Pancreas (tissue), 10 donors: ENCODE data around the gene MYOM3. TPM values are rescaled to one million over a fixed set of nuclear protein-coding genes. Genes with fewer than 3 reads are reported as not detected.
"Not testable (repeated sequence)": the region's sequence is repeated elsewhere in the genome, so short reads cannot be mapped to it uniquely, and the experiment has no call there.

Experiments
- ATAC-seq, 4 donors: fragments of 200-7000 bp; cut with Tn5 transposase; one replicate each; pipeline versions ENCODE4 v1.8.0 to v1.9.1; 2020; ENCODE audit warnings: mild to moderate bottlenecking in 4 of 4, moderate library complexity in 4 of 4
- DNase-seq, 6 donors: peaks; one replicate each; pipeline ENCODE4 v3.0.0-alpha.2; 2020
- FAIRE-seq: peaks from 2 replicates; lab custom pipeline; 2012; peaks lifted over from hg19 to GRCh38; lab: Jason Lieb, UNC
- H3K27ac ChIP-seq, 4 donors: fragments of 200-600 bp; sonication (generic); 1 replicate in 3 of 4; 2 replicates in 1 of 4; pipeline versions ENCODE4 v1.5.0 to v1.8.0; 2020
- H3K27me3 ChIP-seq, 4 donors: fragments of 200-600 bp; one replicate each; pipeline ENCODE4 v1.8.0; 2021
- H3K36me3 ChIP-seq, 3 donors: fragments of 200-600 bp; sonication (generic) in 1 of 3; one replicate each; pipeline versions ENCODE4 v1.5.0 to v1.8.0; 2020 to 2021
- H3K4me1 ChIP-seq, 3 donors: fragments of 200-600 bp; one replicate each; pipeline ENCODE4 v1.8.0; 2021
- H3K4me3 ChIP-seq, 4 donors: fragments of 200-600 bp; sonication (generic) in 2 of 4; one replicate each; pipeline versions ENCODE4 v1.5.0 to v1.8.0; 2020 to 2021
- H3K9me3 ChIP-seq, 4 donors: fragments of 200-600 bp; one replicate each; pipeline ENCODE4 v1.8.0; 2021
- CTCF ChIP-seq, 4 donors: fragments of 200-600 bp; sonication (generic) in 3 of 4; IDR thresholded peaks; one replicate each; pipeline versions ENCODE4 v1.5.0 to v1.8.0; 2021; ENCODE audit warnings: antibody characterized with exemption in 4 of 4
- WGBS, 2 donors: extraction: QIAGEN DNeasy Blood & Tissue Kit; methylation state at CpG; one replicate each; pipeline ENCODE4 v1.1.7; 2013; 5-methylcytosine and 5-hydroxymethylcytosine counted together
- intact Hi-C, 3 donors: fragments of 100-400 bp; cut with DNase I; formaldehyde crosslinking; loops; one replicate each; pipeline versions ENCODE4 v1.11.1 to v1.14.2; 2022
- polyA plus RNA-seq, 2 donors: library from polyadenylated mRNA; stranded (reverse); fragments of 200-250 nt; gene quantifications; one replicate each; pipeline ENCODE4 v1.2.3, GENCODE V29; 2013
- total RNA-seq, 6 donors: library from RNA; stranded (reverse); fragmentation: NEBNext Ultra II Directional in 4 of 6; extraction: Animal tissue kit (Norgen Biotek cat#: 25700) in 4 of 6; gene quantifications; one replicate each; pipeline versions ENCODE4 v1.2.1 to v1.2.4, GENCODE V29; 2021 to 2023
- donor health status: healthy with polysubstance abuse.
- donor health status: DM: no; HTN: no; CAD: no; lungs with moderate emphysema.
- donor health status: DM: no; HTN: no; CAD: no.
- donor health status: control.
- donor health status: control.
- donor health status: Bipolar disorder and iron deficiency.
- donor health status: DM: yes; HTN: yes; CAD: no.
- donor health status: DM: no; HTN: no; CAD: no.
- donor health status: DM: no; HTN: no; CAD: no.
- donor health status: DM: yes; HTN: yes; CAD: no.

MYOM3 gene
- total and polyA plus RNA-seq, 8 donors: 0.38 to 1.7 (median 0.79) TPM

- H3K27ac ChIP-seq: no peak overlapping the region
- H3K4me3 ChIP-seq: no peak overlapping the region
- FAIRE-seq (no peak), ATAC-seq (no peak), DNase-seq (no peak)
- no peaks in the 10 kb centered on the region for H3K36me3 ChIP-seq
- intact Hi-C loops: no loop called here
- TF ChIP-seq CTCF (IDR thresholded peaks at IDR 0.05): no peak
- H3K4me1 ChIP-seq: no peaks in the 10 kb centered on the region
- no peaks in the 10 kb centered on the region for H3K27me3 ChIP-seq
- 73 to 74% methylated on average over 7 of the region's 7 CpGs for WGBS, 2 donors
- no peaks in the 10 kb centered on the region for H3K9me3 ChIP-seq
Observed at GRCh38 chr1:24051206-24051945, 60.6 kb downstream of the MYOM3 start.

GRCh38 chr1:24049733-24050132 lies 62.2 kb downstream of the MYOM3 start:
- no peak for ATAC-seq
- intact Hi-C loops: no loop called here
- WGBS, 2 donors: 92% methylated on average over 7 of the region's 7 CpGs
- DNase-seq: no peak
- H3K9me3 ChIP-seq: no peaks in the 10 kb centered on the region
- H3K36me3 ChIP-seq: no peaks in the 10 kb centered on the region
- no peak for TF ChIP-seq CTCF (IDR thresholded peaks at IDR 0.05)
- no peak overlapping the region for H3K27ac ChIP-seq
- H3K4me3 ChIP-seq: no peak overlapping the region
- no peaks in the 10 kb centered on the region for H3K27me3 ChIP-seq
- no peak for FAIRE-seq
- H3K4me1 ChIP-seq: no peaks in the 10 kb centered on the region

GRCh38 chr1:24048894-24049293 lies 63.0 kb downstream of the MYOM3 start:
- H3K9me3 ChIP-seq, ATAC-seq, H3K4me3 ChIP-seq, H3K27ac ChIP-seq, FAIRE-seq, H3K36me3 ChIP-seq, H3K27me3 ChIP-seq, intact Hi-C loops, DNase-seq, H3K4me1 ChIP-seq: not testable (repeated sequence)
- WGBS, 2 donors: 80 to 91% methylated on average over 4 of the region's 4 CpGs

GRCh38 chr1:24048205-24048869 lies 63.6 kb downstream of the MYOM3 start:
- intact Hi-C loops: no loop called here
- H3K27ac ChIP-seq: no peak overlapping the region
- no peaks in the 10 kb centered on the region for H3K27me3 ChIP-seq
- H3K36me3 ChIP-seq: no peaks in the 10 kb centered on the region
- H3K4me1 ChIP-seq: no peaks in the 10 kb centered on the region
- FAIRE-seq (no peak), DNase-seq (peak in 1 of 6 donors; percentile 3), ATAC-seq (no peak)
- TF ChIP-seq CTCF (IDR thresholded peaks at IDR 0.05): no peak
- no peak overlapping the region for H3K4me3 ChIP-seq
- H3K9me3 ChIP-seq: no peaks in the 10 kb centered on the region
- 90 to 95% methylated on average over 6 of the region's 6 CpGs for WGBS, 2 donors

GRCh38 chr1:24047110-24047477 lies 64.8 kb downstream of the MYOM3 start:
- Histone ChIP-seq H3K4me3 (no peak overlapping the region), H3K36me3 (no peaks in the 10 kb centered on the region), H3K9me3 (no peaks in the 10 kb centered on the region), H3K27me3 (no peaks in the 10 kb centered on the region), H3K27ac (no peak overlapping the region), H3K4me1 (no peaks in the 10 kb centered on the region)
- DNase-seq (peak in 2 of 6 donors; percentile 7 to 22), FAIRE-seq (no peak), ATAC-seq (peak in 2 of 4 donors; percentile 44 to 68)
- no peak for TF ChIP-seq CTCF (IDR thresholded peaks at IDR 0.05)
- intact Hi-C loops: no loop called here
- 71 to 87% methylated on average over 3 of the region's 3 CpGs for WGBS, 2 donors
